Neural progenitor cell (in vitro differentiated cells): ENCODE data around the gene MATCAP1.

Experiments
- EZH2 ChIP-seq: fragments of 200-600 bp; sonication (generic); IDR thresholded peaks from 2 replicates; pipeline ENCODE4 v1.6.1; 2017; ENCODE audit warnings: antibody characterized with exemption, mild to moderate bottlenecking, moderate library complexity
- TF ChIP-seq, protein P1 (sequence below): fragments of 200-600 bp; sonication (generic); IDR thresholded peaks from 2 replicates; pipeline ENCODE4 v1.5.1; 2017; ENCODE audit warnings: antibody characterized with exemption, mild to moderate bottlenecking

DNA sequence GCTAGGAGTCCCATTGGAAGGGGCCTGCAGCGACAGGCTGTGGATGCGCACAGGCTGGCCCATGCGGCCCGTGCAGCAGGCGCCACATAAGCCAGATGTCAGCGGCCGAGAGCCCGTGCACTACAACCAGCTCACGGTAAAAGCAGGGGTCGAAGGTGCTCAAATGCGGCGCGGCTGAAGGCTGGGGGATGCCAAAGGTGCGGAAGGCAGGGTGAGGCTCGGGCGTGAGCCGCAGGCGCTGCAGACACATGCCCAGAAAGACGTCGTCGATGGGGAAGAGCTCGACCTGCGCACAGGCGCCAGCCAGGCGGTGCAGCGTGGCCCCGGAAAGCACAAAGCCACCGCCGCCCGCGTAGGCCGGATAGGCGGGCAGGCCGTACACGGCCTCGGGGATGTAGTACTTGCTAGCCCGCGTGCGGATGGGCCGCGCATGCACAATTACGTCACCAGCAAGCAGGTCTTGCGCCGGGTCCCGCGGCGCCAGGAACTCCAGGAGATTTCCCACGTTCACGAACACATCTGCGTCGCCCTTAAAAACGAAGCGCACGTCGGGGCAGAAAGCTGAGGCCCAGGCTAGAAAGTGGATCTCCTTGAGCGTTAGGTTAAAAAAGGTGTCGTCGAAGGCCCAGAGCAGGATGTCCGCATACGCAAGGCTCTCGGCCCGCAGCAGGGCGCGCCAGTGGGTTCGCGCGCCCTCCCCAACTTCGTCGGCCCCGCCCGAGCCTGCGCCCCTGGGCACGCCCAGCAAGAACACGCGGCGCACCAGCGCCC, 34.3 kb downstream of the MATCAP1 start:
- TF ChIP-seq, protein P1, sequence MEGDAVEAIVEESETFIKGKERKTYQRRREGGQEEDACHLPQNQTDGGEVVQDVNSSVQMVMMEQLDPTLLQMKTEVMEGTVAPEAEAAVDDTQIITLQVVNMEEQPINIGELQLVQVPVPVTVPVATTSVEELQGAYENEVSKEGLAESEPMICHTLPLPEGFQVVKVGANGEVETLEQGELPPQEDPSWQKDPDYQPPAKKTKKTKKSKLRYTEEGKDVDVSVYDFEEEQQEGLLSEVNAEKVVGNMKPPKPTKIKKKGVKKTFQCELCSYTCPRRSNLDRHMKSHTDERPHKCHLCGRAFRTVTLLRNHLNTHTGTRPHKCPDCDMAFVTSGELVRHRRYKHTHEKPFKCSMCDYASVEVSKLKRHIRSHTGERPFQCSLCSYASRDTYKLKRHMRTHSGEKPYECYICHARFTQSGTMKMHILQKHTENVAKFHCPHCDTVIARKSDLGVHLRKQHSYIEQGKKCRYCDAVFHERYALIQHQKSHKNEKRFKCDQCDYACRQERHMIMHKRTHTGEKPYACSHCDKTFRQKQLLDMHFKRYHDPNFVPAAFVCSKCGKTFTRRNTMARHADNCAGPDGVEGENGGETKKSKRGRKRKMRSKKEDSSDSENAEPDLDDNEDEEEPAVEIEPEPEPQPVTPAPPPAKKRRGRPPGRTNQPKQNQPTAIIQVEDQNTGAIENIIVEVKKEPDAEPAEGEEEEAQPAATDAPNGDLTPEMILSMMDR = no peak
- TF ChIP-seq EZH2 = no peak
